Neuron (in vitro differentiated cells): ENCODE results near the gene PSPN.

ENCODE experiments used
- H2AFZ ChIP-seq: one replicate; pipeline ENCODE4 v1.6.1; 2013; ENCODE audit warnings: low read depth, mild to moderate bottlenecking, inconsistent platforms, low read length, moderate library complexity
- H3K27me3 ChIP-seq: one replicate; pipeline ENCODE4 v1.6.1; 2013; ENCODE audit warnings: low read length; ENCODE audit not compliant: insufficient read depth
- H3K36me3 ChIP-seq: one replicate; pipeline ENCODE4 v1.6.1; 2013; ENCODE audit warnings: low read length; ENCODE audit not compliant: insufficient read depth
- H3K4me1 ChIP-seq: one replicate; pipeline ENCODE4 v1.6.1; 2013; ENCODE audit warnings: low read length; ENCODE audit not compliant: insufficient read depth
- H3K4me3 ChIP-seq: 2 replicates; pipeline ENCODE4 v1.5.1; 2013; ENCODE audit warnings: mild to moderate bottlenecking, low read length, moderate library complexity
- H3K9me3 ChIP-seq: one replicate; pipeline ENCODE4 v1.6.1; 2013; ENCODE audit warnings: low read length

Gene PSPN

DNA sequence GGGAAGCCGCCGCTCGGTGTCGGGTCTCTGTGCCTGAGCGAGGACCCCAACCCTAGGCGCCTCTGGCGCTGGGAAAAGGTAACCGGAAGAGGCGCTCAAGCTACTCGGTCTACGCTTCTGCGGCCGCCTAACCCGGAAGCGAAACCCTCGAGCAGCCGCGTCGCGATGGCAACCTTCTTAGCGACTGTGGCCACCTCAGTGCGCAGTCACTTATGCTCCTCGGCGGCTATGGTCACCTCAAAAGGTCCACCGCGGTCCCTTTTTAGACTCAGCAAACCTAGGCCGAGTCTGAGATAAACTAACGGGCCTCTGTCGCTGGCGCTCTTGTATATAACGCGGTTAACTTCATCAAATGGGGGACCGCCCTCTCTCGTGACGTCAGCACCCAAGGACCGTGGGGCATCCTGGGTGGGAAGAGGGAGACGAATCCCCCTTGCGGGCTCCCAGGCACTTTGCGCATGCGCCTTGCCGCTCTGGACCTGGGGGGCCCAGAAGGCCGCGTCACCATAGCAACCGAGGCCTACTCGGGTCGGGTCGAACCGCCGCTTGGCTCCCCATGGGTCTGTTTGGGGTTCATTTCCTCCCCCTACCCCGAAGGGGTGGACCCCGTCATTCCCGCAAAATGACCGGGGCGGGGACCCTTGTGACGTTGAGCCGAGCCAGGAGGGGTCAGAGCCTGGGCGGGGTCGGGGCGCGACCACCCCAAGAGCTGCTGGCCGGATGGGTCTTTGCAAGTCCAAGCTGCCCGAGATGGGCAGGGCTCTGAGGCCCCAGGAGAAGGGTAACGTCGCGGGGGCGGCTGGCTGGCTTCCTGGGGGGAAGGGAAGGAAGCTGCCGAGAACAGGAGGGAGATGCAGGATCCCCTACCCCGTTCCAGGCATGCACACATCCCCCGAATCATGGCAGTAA lies 17.6 kb upstream of the PSPN start, which contains the start of gene GTF2F1:
Gene GTF2F1 (minus strand): TSS at position 91 of the 909 bp plus-strand sequence. CDS start 169 bp downstream, outside the sequence.
- Histone ChIP-seq H3K4me3 (peak within 1 kb of the TSS; percentile 88), H3K27me3 (no peaks in the 10 kb centered on the region), H2AFZ (peak within 1 kb of the TSS; percentile 70), H3K9me3 (no peaks in the 10 kb centered on the region), H3K4me1 (peaks cover 12% of the 10 kb centered on the region), H3K36me3 (peaks cover 26% of the 10 kb centered on the region)

DNA sequence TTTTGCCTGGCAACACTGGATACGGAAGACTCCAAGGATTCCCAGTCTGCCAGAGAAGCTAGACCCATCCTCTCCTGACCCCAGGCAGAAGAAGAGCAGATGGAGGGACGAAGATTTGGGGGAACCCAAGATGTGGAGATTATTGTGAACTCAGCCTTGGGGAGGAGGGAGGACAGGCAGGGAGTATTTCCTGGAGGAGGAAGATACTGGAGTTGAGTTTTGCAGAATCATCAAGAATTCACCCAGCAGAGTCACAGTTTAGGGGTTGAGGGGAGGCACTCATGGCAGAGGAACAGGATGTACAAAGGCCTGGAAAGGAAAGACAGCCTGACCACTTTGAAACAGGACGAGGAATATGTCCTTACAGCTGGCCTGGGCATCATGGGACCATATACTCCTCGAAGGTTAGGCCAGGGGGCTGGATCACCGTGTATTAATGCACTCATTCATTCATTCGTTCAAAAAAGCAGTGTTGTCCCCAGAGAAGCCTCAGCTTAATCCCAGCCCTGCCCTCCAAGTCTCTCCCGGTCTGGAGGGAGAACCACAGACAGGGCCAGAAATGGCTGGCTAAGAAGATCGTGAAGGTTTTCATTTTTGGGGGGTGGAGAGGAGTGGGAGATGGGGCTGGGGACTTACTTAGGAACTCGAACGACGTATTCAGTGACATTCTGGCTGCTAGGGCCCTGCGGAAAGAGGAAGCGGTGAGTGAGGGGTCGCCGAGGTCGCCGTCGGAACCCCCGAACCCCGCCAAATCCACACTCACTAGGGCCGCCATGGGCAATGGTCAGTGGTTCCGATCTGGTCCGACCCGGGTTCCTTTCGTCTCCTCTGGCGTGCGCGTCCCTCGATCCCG lies 16.7 kb upstream of the PSPN start:
- Histone ChIP-seq H2AFZ (peak overlapping the region; percentile 70), H3K4me3 (peak overlapping the region; percentile 88), H3K36me3 (peaks cover 33% of the 10 kb centered on the region), H3K4me1 (peaks cover 12% of the 10 kb centered on the region), H3K9me3 (no peaks in the 10 kb centered on the region), H3K27me3 (no peaks in the 10 kb centered on the region)

DNA sequence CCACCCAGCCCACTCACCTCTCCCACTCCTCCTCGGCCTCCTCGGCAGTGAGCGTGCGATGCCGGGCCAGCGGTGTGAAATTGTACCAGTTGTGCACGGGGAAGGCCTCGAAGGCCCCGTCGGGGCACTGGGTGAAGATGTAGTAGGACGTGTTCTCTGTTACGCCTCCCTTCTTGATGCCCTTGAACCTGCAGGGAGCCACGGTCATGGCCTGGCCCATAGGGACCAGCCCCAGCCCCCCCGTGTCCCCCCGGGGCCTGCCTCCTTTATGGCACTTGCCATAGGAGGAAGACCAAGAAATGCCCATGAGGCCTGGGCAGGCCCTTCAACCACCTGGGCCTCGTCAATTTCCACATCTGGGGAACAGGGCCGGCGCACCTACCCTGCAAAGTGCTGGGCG lies 11.6 kb upstream of the PSPN start:
- H3K27me3 ChIP-seq: no peaks in the 10 kb centered on the region
- H3K4me3 ChIP-seq: no peak overlapping the region
- peaks cover 7% of the 10 kb centered on the region for H3K4me1 ChIP-seq
- peaks cover 3% of the 10 kb centered on the region for H3K9me3 ChIP-seq
- H2AFZ ChIP-seq: no peak overlapping the region
- H3K36me3 ChIP-seq: peaks cover 70% of the 10 kb centered on the region

DNA sequence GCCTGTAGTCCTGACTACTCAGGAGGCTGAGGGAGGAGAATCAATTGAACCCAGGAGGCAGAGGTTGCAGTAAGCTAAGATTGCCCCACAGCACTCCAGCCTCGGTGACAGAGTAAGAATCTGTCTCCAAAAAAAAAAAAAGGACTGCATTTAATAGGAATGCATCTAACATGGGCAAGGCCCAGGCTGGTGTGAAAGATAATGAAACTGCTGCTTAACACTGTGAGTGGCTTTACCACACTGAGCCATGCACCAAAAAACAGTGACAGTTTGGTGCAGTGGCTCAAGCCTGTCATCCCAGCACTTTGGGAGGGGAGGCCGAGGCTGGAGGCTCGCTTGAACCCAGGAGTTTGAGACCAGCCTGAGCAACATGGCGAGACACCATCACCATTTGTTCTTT lies 8.6 kb upstream of the PSPN start:
- Histone ChIP-seq H3K4me1 (no peaks in the 10 kb centered on the region), H3K9me3 (peaks cover 25% of the 10 kb centered on the region), H2AFZ (no peak overlapping the region), H3K36me3 (peaks cover 82% of the 10 kb centered on the region), H3K4me3 (no peak overlapping the region), H3K27me3 (no peaks in the 10 kb centered on the region)

DNA sequence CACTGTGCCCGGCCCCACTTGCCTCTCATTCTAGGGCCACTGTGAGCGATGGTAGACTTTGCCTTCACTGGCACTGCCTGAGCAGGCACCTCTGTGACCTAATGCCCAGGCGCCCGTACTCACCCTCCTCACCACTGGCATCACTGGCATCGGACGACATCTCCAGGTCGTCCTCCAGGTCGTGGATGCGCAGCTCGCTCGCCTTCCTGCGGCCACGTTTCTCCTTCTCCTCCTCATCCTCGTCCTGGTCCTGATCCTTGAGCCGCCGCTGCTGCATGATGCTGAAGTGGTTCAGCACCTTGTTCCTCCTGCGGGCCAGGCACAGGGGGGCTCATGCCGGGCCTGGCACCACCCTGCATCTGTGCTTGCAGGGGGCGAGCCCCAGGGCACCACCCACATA lies 7.5 kb upstream of the PSPN start:
- H3K4me3 ChIP-seq: no peak overlapping the region
- peaks cover 25% of the 10 kb centered on the region for H3K9me3 ChIP-seq
- H2AFZ ChIP-seq: no peak overlapping the region
- no peaks in the 10 kb centered on the region for H3K4me1 ChIP-seq
- H3K27me3 ChIP-seq: no peaks in the 10 kb centered on the region
- H3K36me3 ChIP-seq: peaks cover 77% of the 10 kb centered on the region

DNA sequence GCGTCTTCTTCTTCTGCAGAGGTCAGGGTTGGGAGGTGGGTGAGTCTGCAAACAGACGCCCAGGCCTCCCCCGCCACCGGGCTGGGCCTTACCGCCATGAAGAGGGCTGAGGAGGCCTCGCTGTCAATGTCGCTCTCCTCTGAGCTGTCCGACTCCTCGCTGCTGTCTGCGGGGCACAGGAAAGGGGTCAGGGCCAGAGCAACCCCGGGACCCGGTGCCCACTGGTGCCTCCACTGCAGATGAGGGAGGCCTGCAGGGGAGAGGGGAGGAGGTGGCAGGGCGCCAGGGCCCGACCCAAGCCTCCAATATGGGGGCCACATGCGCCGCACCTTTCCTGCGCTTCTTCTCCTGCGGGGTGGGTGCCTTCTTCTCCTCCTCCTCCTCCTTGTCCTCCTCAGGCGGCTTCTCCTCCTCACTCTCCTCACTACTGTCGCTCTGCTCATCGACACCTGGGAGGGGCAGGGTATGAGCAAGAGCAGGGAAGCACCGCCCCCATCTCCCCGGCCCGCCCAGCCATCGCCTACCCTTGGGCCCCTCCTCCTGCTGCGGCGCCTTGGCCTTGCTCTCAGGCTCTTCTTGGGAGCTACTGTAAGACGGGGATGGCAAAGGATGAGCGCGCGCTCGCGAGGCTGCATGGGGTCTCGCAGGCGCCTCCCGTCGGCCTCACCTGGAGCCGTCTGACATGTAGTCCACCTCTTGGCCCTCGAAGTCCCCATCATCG lies 5.5 kb upstream of the PSPN start:
- Histone ChIP-seq H2AFZ (no peak overlapping the region), H3K36me3 (peaks cover 62% of the 10 kb centered on the region), H3K27me3 (no peaks in the 10 kb centered on the region), H3K4me3 (no peak overlapping the region), H3K4me1 (no peaks in the 10 kb centered on the region), H3K9me3 (peaks cover 25% of the 10 kb centered on the region)

DNA sequence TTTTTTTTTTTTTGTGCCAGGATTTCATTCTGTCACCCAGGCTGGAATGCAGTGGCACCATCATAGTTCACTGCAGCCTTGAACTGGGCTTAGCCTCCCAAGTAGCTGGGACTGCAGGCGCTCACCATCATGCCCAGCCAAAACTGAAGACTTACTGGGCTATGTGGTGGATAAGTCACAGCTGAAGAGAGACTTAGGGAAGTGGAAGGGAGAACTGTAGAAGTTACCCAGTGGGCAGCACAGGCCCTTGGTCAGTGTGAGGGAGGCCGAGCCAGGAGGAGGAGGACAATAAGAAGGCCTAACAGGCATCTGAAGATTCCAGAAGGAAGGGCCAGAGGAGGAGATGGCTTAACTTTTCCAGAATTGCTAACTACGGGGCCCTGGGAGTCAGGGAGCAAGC lies 4.0 kb upstream of the PSPN start:
- H3K4me3 ChIP-seq: no peak overlapping the region
- H3K4me1 ChIP-seq: no peaks in the 10 kb centered on the region
- no peaks in the 10 kb centered on the region for H3K27me3 ChIP-seq
- H2AFZ ChIP-seq: no peak overlapping the region
- peaks cover 25% of the 10 kb centered on the region for H3K9me3 ChIP-seq
- H3K36me3 ChIP-seq: peaks cover 61% of the 10 kb centered on the region

DNA sequence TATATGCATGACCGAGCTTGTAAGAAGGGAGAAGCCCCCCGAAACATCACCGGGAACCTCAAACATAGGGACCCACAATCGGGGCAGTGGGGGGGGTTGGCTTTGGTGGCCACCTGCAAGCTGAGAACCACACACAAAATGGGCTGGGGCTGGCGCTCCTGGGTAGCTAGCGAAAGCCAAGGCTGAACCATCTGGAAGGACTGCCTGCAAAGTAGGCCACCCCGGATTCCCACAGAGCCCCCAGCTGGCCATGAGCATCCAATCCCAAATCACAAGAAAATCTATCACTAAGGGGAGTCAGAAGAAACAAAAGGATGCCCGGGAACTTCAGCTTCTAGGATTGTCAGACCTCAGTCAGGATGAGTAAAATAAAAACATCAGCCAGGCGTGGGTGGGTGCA lies 2.8 kb upstream of the PSPN start:
- no peaks in the 10 kb centered on the region for H3K27me3 ChIP-seq
- H3K4me1 ChIP-seq: peaks cover 5% of the 10 kb centered on the region
- peaks cover 25% of the 10 kb centered on the region for H3K9me3 ChIP-seq
- H2AFZ ChIP-seq: no peak overlapping the region
- no peak overlapping the region for H3K4me3 ChIP-seq
- peaks cover 53% of the 10 kb centered on the region for H3K36me3 ChIP-seq

DNA sequence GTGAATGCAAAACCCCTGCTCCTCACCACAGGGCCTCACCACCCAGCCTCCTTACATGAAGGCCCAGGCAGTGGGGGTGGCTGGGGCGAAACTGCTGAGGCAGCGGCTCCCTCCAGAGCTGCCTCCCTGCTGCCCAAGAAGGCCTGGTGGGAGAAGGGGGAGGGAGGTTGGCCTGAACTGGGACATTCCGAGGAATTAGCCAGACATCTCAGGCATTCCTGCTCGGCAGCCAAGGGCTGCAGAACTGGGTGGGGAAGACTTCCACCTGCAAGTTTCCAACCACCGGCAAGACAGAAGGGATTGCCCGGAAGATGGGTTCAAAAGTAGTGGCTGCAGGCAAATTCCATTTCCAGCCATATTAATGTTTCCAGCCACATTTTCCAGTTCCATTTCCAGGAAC lies 2.3 kb upstream of the PSPN start:
- H2AFZ ChIP-seq: no peak overlapping the region
- H3K36me3 ChIP-seq: peaks cover 49% of the 10 kb centered on the region
- H3K4me3 ChIP-seq: no peak overlapping the region
- peaks cover 22% of the 10 kb centered on the region for H3K9me3 ChIP-seq
- H3K4me1 ChIP-seq: peaks cover 5% of the 10 kb centered on the region
- H3K27me3 ChIP-seq: no peaks in the 10 kb centered on the region

DNA sequence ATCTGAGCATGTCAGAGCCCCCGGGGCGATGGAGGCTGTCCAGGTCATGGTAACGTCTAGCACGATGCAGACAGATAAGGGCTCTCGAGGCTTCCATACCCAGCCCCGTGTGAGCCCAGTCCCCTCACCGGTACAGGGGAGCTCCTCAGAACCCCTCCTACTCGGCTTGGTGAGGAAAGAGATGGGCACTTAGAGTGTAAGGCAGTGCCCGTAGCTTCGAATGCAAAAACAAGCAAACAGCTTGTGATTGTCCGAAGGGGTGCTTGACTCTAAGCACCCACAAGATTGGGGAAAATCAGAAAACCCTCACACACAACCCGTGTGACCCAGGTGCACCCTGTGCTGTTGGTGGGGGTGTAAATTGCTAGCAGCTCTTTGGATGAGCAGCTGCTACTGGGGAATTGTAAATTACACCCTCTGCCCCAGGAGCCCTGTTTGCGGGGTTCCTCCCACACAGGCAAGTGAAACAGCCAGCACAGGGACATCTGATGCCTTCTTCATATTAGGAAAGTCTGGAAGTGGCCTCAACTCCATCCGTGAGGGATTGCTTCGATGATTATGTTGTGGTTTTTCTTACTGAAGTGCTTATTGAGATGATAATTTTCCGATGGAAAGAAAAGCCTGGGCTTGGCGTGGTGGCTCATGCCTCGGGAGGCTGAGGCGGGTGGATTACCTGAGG lies 918 bp upstream of the PSPN start:
- peaks cover 7% of the 10 kb centered on the region for H3K4me1 ChIP-seq
- peaks cover 20% of the 10 kb centered on the region for H3K9me3 ChIP-seq
- no peak overlapping the region for H2AFZ ChIP-seq
- no peaks in the 10 kb centered on the region for H3K27me3 ChIP-seq
- H3K4me3 ChIP-seq: no peak overlapping the region
- peaks cover 38% of the 10 kb centered on the region for H3K36me3 ChIP-seq

DNA sequence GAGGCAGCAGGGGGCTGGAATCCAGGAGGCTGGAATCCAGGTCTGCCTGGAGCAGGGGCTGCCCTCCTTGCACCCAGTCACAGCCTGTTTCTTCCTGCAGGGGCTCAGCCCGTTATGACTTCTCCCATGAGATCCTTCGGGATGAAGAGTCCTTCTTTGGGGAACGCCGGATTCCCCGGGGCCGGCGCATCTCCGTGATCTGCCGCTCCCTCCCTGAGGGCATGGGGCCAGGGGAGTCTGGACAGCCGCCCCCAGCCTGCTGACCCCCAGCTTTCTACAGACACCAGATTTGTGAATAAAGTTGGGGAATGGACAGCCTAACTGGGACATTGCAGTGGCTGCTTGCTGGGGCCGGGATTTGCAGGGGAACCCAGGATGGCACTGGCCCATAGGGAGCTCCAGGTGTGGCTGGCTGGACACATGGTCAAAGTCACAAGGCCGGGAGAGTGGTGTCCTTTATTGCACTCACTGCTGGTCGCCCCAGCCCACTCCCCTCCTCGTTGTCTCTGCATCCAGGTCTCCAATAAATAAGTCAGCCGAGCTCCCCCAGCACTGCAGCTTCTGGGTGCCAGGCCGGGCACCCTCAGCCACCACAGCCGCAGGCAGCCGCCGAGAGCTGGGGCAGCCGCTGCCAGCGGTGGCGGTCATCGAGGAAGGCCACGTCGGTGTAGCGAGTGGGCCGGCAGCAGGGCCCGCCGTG lies 872 bp downstream of the PSPN start:
- Histone ChIP-seq H3K36me3 (peaks cover 20% of the 10 kb centered on the region), H2AFZ (no peak overlapping the region), H3K27me3 (no peaks in the 10 kb centered on the region), H3K4me3 (no peak overlapping the region), H3K9me3 (peaks cover 2% of the 10 kb centered on the region), H3K4me1 (peaks cover 7% of the 10 kb centered on the region)

DNA sequence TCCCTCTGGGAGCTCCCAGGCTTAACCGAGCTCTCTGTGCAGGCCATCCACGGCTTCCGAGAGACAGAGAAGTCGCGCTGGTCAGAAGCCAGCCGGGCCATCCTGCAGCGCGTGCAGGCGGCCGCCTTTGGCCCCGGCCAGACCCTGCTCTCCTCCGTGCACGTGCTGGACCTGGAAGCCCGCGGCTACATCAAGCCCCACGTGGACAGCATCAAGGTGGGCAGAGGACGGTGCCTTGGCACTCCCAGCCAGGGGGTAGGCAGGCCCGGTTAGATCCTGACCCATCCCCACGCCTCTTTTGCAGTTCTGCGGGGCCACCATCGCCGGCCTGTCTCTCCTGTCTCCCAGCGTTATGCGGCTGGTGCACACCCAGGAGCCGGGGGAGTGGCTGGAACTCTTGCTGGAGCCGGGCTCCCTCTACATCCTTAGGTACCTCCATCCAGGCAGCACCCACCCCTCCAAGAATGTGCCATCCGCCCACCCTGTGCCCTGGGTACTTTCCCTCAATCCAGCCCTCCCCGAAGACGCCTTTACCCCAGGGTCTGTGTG lies 1.5 kb downstream of the PSPN start:
- Histone ChIP-seq H2AFZ (no peak overlapping the region), H3K9me3 (no peaks in the 10 kb centered on the region), H3K4me3 (peak overlapping the region; percentile 60), H3K4me1 (peaks cover 7% of the 10 kb centered on the region), H3K36me3 (peaks cover 17% of the 10 kb centered on the region), H3K27me3 (no peaks in the 10 kb centered on the region)
